NCI-H226 (cell line): ENCODE results near the gene ENTR1.
"Not testable (repeated sequence)": the region's sequence is repeated elsewhere in the genome, so short reads cannot be mapped to it uniquely, and the experiment has no call there.

ENCODE experiments used
- DNase-seq: peaks from one replicate; pipeline ENCODE4 v3.0.0-alpha.2; 2015

The ENTR1 gene

DNA sequence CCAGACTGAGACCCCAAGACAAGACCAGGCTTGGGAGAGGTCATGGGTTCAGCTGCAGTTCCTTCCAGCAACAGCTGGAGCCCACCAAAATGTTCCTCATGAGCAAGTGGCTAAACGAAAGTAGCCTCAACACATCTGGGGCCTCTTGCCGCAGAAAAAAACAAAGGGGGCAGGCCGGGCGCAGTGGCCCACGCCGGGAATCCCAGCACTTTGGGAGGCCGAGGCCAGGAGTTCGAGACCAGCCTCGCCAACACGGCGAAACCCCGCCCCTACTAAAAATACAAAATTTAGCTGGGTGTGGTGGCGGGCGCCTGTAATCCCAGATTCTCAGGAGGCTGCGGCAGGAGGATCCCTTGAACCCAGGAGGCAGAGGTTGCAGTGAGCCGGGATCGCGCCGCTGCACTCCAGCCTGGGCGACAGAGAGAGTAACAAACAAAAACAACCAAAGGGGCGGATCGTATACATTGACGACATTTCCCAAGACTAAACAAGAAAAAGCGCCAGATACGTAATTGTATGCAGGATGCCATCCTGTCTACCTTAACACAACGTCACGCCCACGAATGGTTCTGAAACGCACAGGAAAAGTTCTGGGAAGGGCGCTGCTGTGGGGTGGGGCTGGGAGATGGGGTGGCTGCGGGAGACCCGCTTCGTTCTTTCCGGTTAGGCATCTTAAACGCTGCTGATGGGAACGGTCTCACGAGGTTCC lies 27.6 kb upstream of the ENTR1 start:
- no peak for DNase-seq

GRCh38 chr9:136437430-136437829 lies 27.0 kb upstream of the ENTR1 start:
- DNase-seq = no peak

DNA sequence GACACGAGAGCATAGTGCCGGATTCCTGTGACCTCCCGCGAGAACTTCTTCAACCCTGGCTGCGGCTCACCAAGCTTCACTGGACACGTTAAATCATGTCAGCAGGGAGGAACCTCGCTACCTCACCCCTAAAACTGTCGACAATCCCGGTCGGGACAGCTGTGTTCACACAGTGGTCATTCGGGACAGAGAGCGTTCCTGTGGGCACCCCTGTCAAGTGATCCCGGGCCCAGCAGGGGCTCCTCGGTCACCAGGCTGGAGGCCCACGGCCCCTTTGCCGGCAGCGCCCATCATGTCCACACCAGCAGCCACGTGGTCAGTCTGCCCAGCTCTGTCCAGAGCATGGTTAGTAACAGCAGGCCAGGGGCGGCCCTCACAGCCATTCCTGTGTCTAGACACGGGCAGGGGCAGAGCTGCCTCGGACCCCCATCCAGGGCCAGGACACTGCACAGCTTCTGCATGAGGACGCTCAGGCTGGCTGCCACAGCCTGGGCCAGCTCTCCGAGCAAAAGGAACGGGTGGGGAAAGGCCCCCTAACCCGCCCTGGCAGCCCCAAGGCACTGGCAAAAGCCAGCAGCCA lies 25.7 kb upstream of the ENTR1 start:
- no peak for DNase-seq

- no peak for DNase-seq
Observed at GRCh38 chr9:136434580-136435169, 24.3 kb upstream of the ENTR1 start.

DNA sequence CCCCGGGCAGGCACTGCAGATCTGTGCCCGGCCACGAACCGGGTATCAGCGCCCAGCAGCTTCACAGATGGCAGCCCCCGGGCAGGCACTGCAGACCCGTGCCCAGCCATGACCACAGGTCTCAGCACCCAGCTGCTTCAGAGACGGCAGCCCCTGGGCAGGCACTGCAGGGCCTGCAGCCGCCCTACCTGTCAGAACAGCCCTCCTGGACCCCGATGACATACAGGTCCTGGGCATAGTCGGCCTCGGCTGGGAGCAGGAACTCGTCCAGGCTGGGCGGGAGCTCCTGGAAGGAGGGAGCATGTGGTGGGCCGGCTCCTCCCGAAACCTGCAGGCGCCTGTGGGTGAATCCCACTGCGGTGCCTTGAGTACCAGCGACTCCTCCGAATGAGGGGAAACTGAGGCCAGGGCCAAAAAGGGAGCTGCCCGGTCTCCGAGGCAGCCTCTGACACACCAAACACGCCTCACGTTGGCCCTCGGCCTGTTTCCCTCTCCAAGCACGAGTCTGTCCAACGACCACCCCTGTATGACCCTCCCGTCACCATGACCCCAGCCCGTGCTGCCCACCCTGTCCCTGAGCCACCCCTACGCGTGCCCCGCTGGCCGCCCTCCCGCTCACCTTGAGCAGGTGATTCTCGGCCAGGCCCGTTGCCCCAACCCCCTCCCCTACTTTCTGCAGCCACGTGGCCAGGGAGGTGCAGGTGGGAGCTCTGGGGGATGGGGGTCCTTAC lies 23.6 kb upstream of the ENTR1 start:
- no peak for DNase-seq

DNA sequence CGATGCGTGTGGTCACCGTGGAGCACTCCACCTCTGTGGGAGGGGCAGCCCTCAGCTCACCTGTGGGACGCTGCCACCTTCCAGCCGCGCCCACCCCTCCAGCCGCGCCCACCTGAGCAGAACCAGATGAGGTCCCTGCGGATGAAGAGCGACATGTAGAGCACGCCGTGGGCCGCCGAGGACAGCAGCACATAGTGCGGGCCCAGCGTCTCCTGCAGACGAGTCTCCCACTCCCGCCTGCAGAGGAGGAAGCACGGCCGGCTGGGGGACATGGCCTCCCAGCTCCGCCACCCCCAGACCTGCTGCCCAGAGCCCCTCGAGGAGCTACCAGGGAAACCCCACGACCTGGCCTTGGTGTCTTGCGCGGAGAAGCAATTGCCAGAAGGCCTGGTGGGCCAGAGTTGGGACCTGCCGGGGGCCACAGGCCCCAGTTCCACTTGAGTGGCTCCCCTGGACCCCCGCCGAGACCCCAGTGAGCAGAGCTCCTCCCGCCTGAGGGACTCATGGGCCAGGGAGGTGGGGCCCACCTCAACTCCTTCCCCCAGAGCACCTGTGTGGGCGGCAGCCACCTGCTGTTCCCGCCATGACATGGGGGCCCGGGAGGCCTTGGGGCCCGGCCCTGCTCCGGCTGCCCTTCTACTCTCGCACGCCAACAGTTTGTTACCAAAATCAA lies 22.8 kb upstream of the ENTR1 start:
- no peak for DNase-seq

DNA sequence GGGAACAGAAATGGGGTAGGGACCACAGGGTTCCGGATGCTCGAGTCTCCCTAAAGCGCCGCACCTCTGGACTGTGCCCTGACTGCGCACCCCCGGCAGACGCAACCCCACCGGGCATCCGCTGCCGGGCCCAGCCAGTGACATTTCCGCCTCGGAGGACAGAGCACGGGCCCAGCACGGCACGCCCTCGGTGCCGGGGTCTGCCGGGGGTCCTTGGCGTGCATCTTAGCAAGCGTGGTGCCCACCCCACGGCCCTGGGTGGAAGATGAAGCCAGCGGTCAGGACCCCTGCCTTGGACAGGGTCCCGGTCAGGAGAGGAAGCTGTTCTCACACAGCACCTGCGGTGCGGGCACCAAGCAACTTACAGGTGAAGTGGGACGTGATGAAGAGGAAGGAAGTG lies 22.2 kb upstream of the ENTR1 start:
- DNase-seq = no peak

GRCh38 chr9:136431782-136432350 lies 21.5 kb upstream of the ENTR1 start:
- DNase-seq = no peak

DNA sequence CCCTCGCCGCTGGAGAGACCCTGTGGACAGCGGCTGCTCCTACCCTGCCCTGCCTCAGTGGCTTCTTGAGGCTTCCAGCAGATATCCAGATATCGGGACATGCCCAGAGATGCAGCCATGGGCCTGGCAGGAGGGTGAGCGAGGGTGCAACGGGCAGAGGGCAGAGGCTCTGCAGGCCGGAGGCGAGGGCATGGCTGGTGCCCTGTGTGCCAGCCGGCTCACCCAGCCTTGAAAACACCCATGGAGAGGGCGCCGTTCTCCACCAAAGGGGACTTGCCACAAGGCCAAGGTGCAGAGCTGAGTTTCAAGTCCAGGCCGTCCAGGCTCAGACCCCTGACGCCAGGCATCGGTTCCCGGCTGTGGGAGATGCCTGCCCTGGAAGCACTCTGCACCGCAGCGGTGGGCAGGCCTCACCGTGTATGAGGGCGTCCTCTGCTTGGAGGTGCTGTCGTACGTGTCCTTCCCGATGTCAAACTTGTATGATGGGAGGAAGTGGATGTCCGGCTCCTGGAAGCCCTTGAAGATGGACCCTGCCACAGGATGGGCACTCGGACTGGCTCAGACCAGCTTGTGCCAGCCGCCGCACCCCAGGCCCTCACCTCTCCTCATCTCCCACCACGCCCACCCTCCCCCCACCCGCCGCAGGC lies 20.3 kb upstream of the ENTR1 start:
- no peak for DNase-seq

- DNase-seq = no peak
Observed at GRCh38 chr9:136429683-136430491, 19.5 kb upstream of the ENTR1 start.

GRCh38 chr9:136429075-136429628 lies 18.7 kb upstream of the ENTR1 start:
- no peak for DNase-seq

GRCh38 chr9:136426787-136427186 lies 16.4 kb upstream of the ENTR1 start:
- DNase-seq = no peak

GRCh38 chr9:136425367-136425766 lies 15.0 kb upstream of the ENTR1 start:
- DNase-seq = not testable (repeated sequence)

- DNase-seq = no peak
Observed at GRCh38 chr9:136424750-136425362, 14.4 kb upstream of the ENTR1 start.

GRCh38 chr9:136423432-136424146 lies 13.2 kb upstream of the ENTR1 start:
- no peak for DNase-seq

DNA sequence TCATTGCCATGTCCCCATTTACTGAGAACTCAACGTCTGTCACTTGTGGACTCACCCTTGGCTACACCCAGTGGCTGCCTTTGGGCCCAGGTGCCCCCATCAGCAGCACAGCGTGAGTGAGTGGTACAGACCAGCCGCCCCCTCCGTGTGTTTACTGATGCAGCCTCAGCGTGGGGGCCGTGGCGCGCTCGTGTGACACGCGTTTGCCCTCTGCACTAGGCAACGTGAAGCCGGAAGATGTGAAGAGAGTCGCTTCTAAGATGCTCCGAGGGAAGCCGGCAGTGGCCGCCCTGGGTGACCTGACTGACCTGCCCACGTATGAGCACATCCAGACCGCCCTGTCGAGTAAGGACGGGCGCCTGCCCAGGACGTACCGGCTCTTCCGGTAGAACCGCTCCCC lies 12.5 kb upstream of the ENTR1 start:
- DNase-seq = no peak

GRCh38 chr9:136421791-136422190 lies 11.4 kb upstream of the ENTR1 start:
- no peak for DNase-seq

DNA sequence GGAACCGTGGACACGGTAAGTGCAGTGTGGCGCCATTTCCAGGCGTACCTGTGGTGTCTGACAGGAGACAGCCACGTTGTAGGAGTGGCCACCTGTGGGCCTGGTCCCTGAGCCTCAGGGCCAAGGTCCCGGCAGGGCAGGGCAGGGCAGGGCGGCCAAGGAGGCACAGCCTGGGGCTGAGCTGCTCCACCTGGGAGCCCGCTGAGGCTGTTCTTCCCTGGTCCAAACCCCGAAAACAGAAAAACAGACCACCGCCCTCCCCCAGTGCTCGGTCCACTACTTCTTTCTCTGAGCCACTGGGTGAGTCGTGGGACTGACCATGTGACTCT lies 8.6 kb upstream of the ENTR1 start:
- DNase-seq = no peak

DNA sequence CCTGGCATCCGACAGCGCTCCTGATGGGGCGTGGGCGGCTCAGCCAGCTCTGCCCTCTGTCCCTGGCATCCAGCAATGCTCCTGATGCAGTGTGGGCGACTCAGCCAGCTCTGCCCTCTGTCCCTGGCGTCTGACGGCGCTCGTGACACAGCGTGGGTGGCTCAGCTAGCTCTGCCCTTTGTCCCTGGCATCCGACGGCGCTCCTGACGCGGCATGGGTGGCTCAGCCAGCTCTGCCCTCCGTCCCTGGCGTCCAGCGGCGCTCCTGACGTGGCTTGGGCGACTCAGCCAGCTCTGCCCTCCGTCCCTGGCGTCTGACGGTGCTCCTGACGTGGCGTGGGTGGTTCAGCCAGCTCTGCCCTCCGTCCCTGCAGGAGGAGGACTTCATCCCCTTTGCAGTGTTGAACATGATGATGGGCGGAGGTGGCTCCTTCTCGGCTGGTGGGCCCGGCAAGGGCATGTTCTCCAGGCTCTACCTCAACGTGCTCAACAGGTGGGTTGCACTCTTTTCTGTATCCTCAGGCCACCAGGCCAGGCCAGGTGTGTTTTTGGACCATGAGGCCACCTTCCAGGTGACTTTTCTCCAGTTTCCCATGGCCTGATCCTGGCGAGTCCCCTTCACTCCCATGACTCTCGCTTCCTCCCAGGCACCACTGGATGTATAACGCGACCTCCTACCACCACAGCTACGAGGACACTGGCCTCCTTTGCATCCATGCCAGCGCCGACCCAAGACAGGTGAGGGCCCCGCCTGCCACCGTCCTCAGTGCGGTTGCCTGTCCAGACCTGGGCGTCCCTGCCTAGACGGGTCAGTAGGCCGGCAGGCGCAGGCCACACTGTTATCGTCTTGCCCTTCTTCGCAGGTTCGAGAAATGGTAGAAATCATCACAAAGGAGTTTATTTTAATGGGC lies 8.0 kb upstream of the ENTR1 start:
- DNase-seq = no peak
